ENCODE measurements around the gene INSRR. TPM values are rescaled to one million over a fixed set of nuclear protein-coding genes. Genes with fewer than 3 reads are reported as not detected.

The INSRR gene
- polyA plus RNA-seq, 2 donors: 0.01 TPM; not detected in 1

DNA sequence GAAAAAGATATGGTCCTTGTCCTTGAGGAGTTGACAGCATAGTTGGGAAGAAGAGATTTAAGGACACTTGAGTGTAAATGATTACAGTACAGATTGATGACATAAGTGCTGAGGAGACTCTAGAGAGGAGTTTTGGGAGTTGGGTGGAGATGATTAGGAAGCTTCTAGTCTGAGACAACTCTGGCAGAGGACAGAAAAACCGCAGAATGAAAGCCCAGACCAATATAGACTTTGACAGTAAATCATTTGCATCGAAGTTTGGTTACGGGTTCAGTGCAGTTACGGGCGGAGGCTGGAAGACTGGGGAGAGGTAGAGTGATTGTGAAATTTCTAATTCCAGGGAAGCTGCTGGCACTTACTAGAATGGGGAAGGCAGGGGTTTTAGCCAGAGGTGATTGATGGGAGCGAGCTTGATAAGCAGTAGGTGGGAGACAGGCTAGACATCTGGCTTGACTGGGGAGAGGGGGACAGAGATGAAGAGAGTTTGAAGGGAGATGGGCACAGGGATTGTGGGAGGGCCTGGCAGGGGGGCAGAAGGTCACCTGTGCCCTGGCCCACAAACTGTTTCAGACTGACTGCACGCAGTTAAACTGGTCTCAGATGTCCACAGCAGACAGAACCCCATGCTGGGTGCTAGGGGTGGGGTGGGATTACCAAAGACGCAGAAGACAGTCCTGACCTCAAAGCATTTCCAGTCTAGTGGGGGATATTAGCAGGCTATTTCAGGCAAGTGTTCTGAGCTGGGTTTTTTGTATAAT, 62.4 kb downstream of the INSRR start:
- WGBS, 2 donors: 85 to 86% methylated on average over 8 of the region's 8 CpGs
- H3K4me1 ChIP-seq (ENCODE audit: control insufficient read depth in 2 of 2, insufficient read depth in 2 of 2, low read length in 1 of 2): no peaks in the 10 kb centered on the region
- H3K27me3 ChIP-seq (ENCODE audit: control insufficient read depth in 1 of 2, insufficient read depth in 2 of 2, low read length in 2 of 2): no peaks in the 10 kb centered on the region
- H3K4me3 ChIP-seq (ENCODE audit: low read depth in 1 of 2, low read length in 2 of 2): no peak overlapping the region
- no peaks in the 10 kb centered on the region for H3K9me3 ChIP-seq (ENCODE audit: control insufficient read depth in 2 of 2, insufficient read depth in 1 of 2, low read depth in 1 of 2, low read length in 1 of 2)
- H3K36me3 ChIP-seq (ENCODE audit: control insufficient read depth in 2 of 2, insufficient read depth in 2 of 2, low read length in 1 of 2): peaks cover 37 to 39% of the 10 kb centered on the region in 2 donors
- H3K27ac ChIP-seq (ENCODE audit: low read depth in 2 of 2, low read length in 1 of 2): no peak overlapping the region

DNA sequence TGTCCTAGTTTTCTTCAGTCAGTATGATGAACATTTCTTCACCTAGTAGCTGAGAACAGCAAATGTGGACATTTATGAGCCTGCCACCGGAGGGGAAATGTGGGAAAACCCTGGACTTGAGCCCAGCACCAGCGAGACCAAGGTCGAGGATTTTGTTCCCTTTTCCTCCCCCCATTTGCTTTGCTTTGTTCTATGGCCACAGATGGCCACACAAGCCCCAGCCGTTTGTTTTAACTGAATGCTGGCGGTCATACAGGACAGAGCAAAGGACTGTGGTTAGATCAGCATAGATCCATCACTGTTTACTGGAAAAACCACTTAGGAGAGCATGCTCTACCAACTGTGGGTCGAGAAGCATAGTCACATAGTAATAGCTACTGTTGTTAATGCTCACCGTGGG, 63.1 kb downstream of the INSRR start:
- Histone ChIP-seq H3K9me3 (ENCODE audit: control insufficient read depth in 2 of 2, insufficient read depth in 1 of 2, low read depth in 1 of 2, low read length in 1 of 2) (no peaks in the 10 kb centered on the region), H3K27me3 (ENCODE audit: control insufficient read depth in 1 of 2, insufficient read depth in 2 of 2, low read length in 2 of 2) (no peaks in the 10 kb centered on the region), H3K4me3 (ENCODE audit: low read depth in 1 of 2, low read length in 2 of 2) (no peak overlapping the region), H3K27ac (ENCODE audit: low read depth in 2 of 2, low read length in 1 of 2) (no peak overlapping the region), H3K4me1 (ENCODE audit: control insufficient read depth in 2 of 2, insufficient read depth in 2 of 2, low read length in 1 of 2) (no peaks in the 10 kb centered on the region), H3K36me3 (ENCODE audit: control insufficient read depth in 2 of 2, insufficient read depth in 2 of 2, low read length in 1 of 2) (peaks cover 40 to 41% of the 10 kb centered on the region in 2 donors)
- WGBS, 2 donors: 50 to 56% methylated on average over 7 of the region's 7 CpGs

DNA sequence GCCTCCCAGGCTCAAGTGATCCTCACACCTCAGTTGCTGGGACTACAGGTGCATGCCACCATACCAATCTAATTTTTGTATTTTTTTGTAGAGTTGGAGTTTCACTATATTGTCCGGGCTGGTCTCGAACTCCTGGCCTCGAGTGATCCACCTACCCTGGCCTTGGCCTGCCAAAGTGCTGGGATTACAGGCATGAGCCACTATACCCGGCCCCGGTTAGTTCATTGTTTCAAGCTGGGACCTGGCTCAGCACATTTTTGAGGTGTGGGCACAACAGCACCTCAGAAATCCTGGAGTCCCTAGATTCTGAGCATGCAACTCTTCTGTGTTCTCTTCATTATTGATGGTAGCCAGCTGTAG, 63.6 kb downstream of the INSRR start:
- Histone ChIP-seq H3K36me3 (ENCODE audit: control insufficient read depth in 2 of 2, insufficient read depth in 2 of 2, low read length in 1 of 2) (peaks cover 37 to 41% of the 10 kb centered on the region in 2 donors), H3K27me3 (ENCODE audit: control insufficient read depth in 1 of 2, insufficient read depth in 2 of 2, low read length in 2 of 2) (no peaks in the 10 kb centered on the region), H3K4me1 (ENCODE audit: control insufficient read depth in 2 of 2, insufficient read depth in 2 of 2, low read length in 1 of 2) (no peaks in the 10 kb centered on the region), H3K27ac (ENCODE audit: low read depth in 2 of 2, low read length in 1 of 2) (no peak overlapping the region), H3K9me3 (ENCODE audit: control insufficient read depth in 2 of 2, insufficient read depth in 1 of 2, low read depth in 1 of 2, low read length in 1 of 2) (no peaks in the 10 kb centered on the region), H3K4me3 (ENCODE audit: low read depth in 1 of 2, low read length in 2 of 2) (no peak overlapping the region)
- 85 to 87% methylated on average over 5 of the region's 5 CpGs for WGBS, 2 donors

GRCh38 chr1:156794506-156795373, 64.2 kb downstream of the INSRR start:
- H3K36me3 ChIP-seq (ENCODE audit: control insufficient read depth in 2 of 2, insufficient read depth in 2 of 2, low read length in 1 of 2): peaks cover 34 to 41% of the 10 kb centered on the region in 2 donors
- 80 to 81% methylated on average over 7 of the region's 7 CpGs for WGBS, 2 donors

More at GRCh38 chr1:156794506-156795373, 64.2 kb downstream of the INSRR start:
- Histone ChIP-seq H3K4me1 (ENCODE audit: control insufficient read depth in 2 of 2, insufficient read depth in 2 of 2, low read length in 1 of 2) (no peaks in the 10 kb centered on the region), H3K27ac (ENCODE audit: low read depth in 2 of 2, low read length in 1 of 2) (no peak overlapping the region), H3K27me3 (ENCODE audit: control insufficient read depth in 1 of 2, insufficient read depth in 2 of 2, low read length in 2 of 2) (no peaks in the 10 kb centered on the region), H3K4me3 (ENCODE audit: low read depth in 1 of 2, low read length in 2 of 2) (no peak overlapping the region), H3K9me3 (ENCODE audit: control insufficient read depth in 2 of 2, insufficient read depth in 1 of 2, low read depth in 1 of 2, low read length in 1 of 2) (no peaks in the 10 kb centered on the region)

Other genes with a start within 250 kb of the INSRR start
- under 1 TPM; 0.14 to 0.28 TPM for gene HAPLN2, start 239.7 kb downstream of the INSRR start, polyA plus RNA-seq
- gene BCAN, start 217.0 kb downstream of the INSRR start, polyA plus RNA-seq: under 1 TPM; 0.01 to 0.04 TPM
- 1 to 10 TPM; 2.4 to 3.0 TPM for gene NES, start 181.7 kb downstream of the INSRR start, polyA plus RNA-seq
- 1,000 to 10,000 TPM; 1,310 to 1,799 TPM for gene CRABP2, start 153.5 kb downstream of the INSRR start, polyA plus RNA-seq
- 10 to 100 TPM; 18.5 to 38.3 TPM for gene METTL25B, start 130.6 kb downstream of the INSRR start, polyA plus RNA-seq
- gene ISG20L2, start 130.4 kb downstream of the INSRR start, polyA plus RNA-seq: 10 to 100 TPM in 1 of 2 donors, 1 to 10 TPM in 1; 8.5 to 16.5 TPM
- gene MRPL24, start 118.0 kb downstream of the INSRR start, polyA plus RNA-seq: 10 to 100 TPM; 79.3 to 81.0 TPM
- 100 to 1,000 TPM in 1 of 2 donors, 10 to 100 TPM in 1; 88.6 to 150 TPM for gene HDGF, start 107.4 kb downstream of the INSRR start, polyA plus RNA-seq
- 10 to 100 TPM; 36.6 to 41.8 TPM for gene PRCC, start 91.6 kb downstream of the INSRR start, polyA plus RNA-seq
- under 1 TPM; 0.90 to 1.00 TPM for gene SH2D2A, start 42.3 kb downstream of the INSRR start, polyA plus RNA-seq
- gene NTRK1, start 1.7 kb upstream of the INSRR start, polyA plus RNA-seq: under 1 TPM; 0.06 to 0.08 TPM
- gene PEAR1, start 34.6 kb upstream of the INSRR start, polyA plus RNA-seq: 1 to 10 TPM; 1.5 to 1.7 TPM
- under 1 TPM in 1 of 2 donors, not detected in 1; 0.04 TPM for gene LRRC71, start 61.5 kb upstream of the INSRR start, polyA plus RNA-seq
- 10 to 100 TPM in 1 of 2 donors, 1 to 10 TPM in 1; 6.5 to 11.2 TPM for gene ARHGEF11, start 186.6 kb upstream of the INSRR start, polyA plus RNA-seq
- gene ETV3L, start 240.7 kb upstream of the INSRR start, polyA plus RNA-seq: not detected